Renal cortex interstitium (tissue), 11 donors: ENCODE results near the gene GARIN3. TPM values are rescaled to one million over a fixed set of nuclear protein-coding genes. Genes with fewer than 3 reads are reported as not detected.

Experiments used
- DNase-seq, 11 donors: peaks; one replicate each; pipeline ENCODE4 v3.0.0-alpha.2; 2013; ENCODE audit warnings: low read depth in 9 of 11, low spot score in 4 of 11; ENCODE audit errors: extremely low read depth in 1 of 11
- polyA plus RNA-seq, 3 donors: library from polyadenylated mRNA; unstranded; fragments of 120-200 nt; gene quantifications; one replicate each; pipeline ENCODE4 v1.2.1, GENCODE V29; 2013; ENCODE audit not compliant: insufficient read length in 3 of 3

Gene GARIN3
- polyA plus RNA-seq, 3 donors = not detected

GRCh38 chr5:157159209-157159751 lies 6.8 kb downstream of the GARIN3 start:
- no peak for DNase-seq

GRCh38 chr5:157157293-157157891 lies 8.7 kb downstream of the GARIN3 start:
- DNase-seq = no peak

GRCh38 chr5:157155297-157155696 lies 10.8 kb downstream of the GARIN3 start:
- no peak for DNase-seq

GRCh38 chr5:157150995-157151394 lies 15.1 kb downstream of the GARIN3 start:
- no peak for DNase-seq

- DNase-seq = peak; percentile 49 to 82 (median 68)
Observed at GRCh38 chr5:157148734-157149615, 17.1 kb downstream of the GARIN3 start.

GRCh38 chr5:157143127-157143971 lies 22.7 kb downstream of the GARIN3 start:
- DNase-seq = peak in 7 of 11 donors; percentile 9 to 52 (median 22)

- peak; percentile 98 to 100 (median 99) for DNase-seq
Observed at GRCh38 chr5:157142317-157143126, 23.5 kb downstream of the GARIN3 start, which contains the start of gene MED7. Gene MED7, minus strand, starts transcription at chr5:157142865. Its CDS starts 3,434 bp downstream, at chr5:157139431.

GRCh38 chr5:157137691-157138090 lies 28.4 kb downstream of the GARIN3 start:
- no peak for DNase-seq

GRCh38 chr5:157132281-157132612 lies 33.8 kb downstream of the GARIN3 start:
- DNase-seq = no peak

GRCh38 chr5:157130925-157131324 lies 35.1 kb downstream of the GARIN3 start:
- no peak for DNase-seq

GRCh38 chr5:157121709-157122108 lies 44.4 kb downstream of the GARIN3 start:
- DNase-seq = no peak

GRCh38 chr5:157120102-157120501 lies 46.0 kb downstream of the GARIN3 start:
- no peak for DNase-seq

- no peak for DNase-seq
Observed at GRCh38 chr5:157116483-157116954, 49.5 kb downstream of the GARIN3 start.

- DNase-seq = no peak
Observed at GRCh38 chr5:157115502-157115901, 50.6 kb downstream of the GARIN3 start.

- DNase-seq = no peak
Observed at GRCh38 chr5:157115012-157115411, 51.1 kb downstream of the GARIN3 start.

GRCh38 chr5:157113002-157113401 lies 53.1 kb downstream of the GARIN3 start:
- DNase-seq = no peak
